ENCODE measurements around the gene GPRC5A.

GPRC5A gene

GRCh38 chr12:12952036-12952435, 60.7 kb downstream of the GPRC5A start, which contains the start of gene GPRC5D:
Gene GPRC5D, minus strand, starts transcription at chr12:12952170. Its CDS starts 1,786 bp downstream, at chr12:12950384.
- TF ChIP-seq EGR1 (IDR thresholded peaks at IDR 0.05), result no peak
- TF ChIP-seq ZBTB7A (IDR thresholded peaks at IDR 0.05; ENCODE audit: low read depth), result no peak
- no peak for TF ChIP-seq TEAD4 (IDR thresholded peaks at IDR 0.05)
- no peak for TF ChIP-seq RAD21 (IDR thresholded peaks at IDR 0.05; ENCODE audit: low read depth)
- no peak for TF ChIP-seq YY1 (IDR thresholded peaks at IDR 0.05; ENCODE audit: low read depth)
- TF ChIP-seq NFIC (IDR thresholded peaks at IDR 0.05), result no peak
- no peak for TF ChIP-seq TAF1 (IDR thresholded peaks at IDR 0.05; ENCODE audit: low read depth)
- TF ChIP-seq MAX (IDR thresholded peaks at IDR 0.05), result no peak
- no peak for TF ChIP-seq CREB1 (IDR thresholded peaks at IDR 0.05; ENCODE audit: low read depth)
- TF ChIP-seq EP300 (IDR thresholded peaks at IDR 0.05; ENCODE audit: borderline replicate concordance), result no peak
- no peak for TF ChIP-seq FOXM1 (IDR thresholded peaks at IDR 0.05; ENCODE audit: borderline replicate concordance, low read depth)

- TF ChIP-seq YY1 (IDR thresholded peaks at IDR 0.05; ENCODE audit: low read depth) (no peak), CREB1 (IDR thresholded peaks at IDR 0.05; ENCODE audit: low read depth) (no peak), TAF1 (IDR thresholded peaks at IDR 0.05; ENCODE audit: low read depth) (no peak), MAX (IDR thresholded peaks at IDR 0.05) (no peak), EGR1 (IDR thresholded peaks at IDR 0.05) (no peak), CEBPB (IDR thresholded peaks at IDR 0.05) (no peak), ZBTB7A (IDR thresholded peaks at IDR 0.05; ENCODE audit: low read depth) (no peak), REST (IDR thresholded peaks at IDR 0.05; ENCODE audit: low read depth) (no peak), RAD21 (IDR thresholded peaks at IDR 0.05; ENCODE audit: low read depth) (no peak), TCF12 (IDR thresholded peaks at IDR 0.05; ENCODE audit: low read depth) (no peak), FOXM1 (IDR thresholded peaks at IDR 0.05; ENCODE audit: borderline replicate concordance, low read depth) (no peak), TEAD4 (IDR thresholded peaks at IDR 0.05) (no peak), NFIC (IDR thresholded peaks at IDR 0.05) (no peak), USF1 (IDR thresholded peaks at IDR 0.05) (no peak), EP300 (IDR thresholded peaks at IDR 0.05; ENCODE audit: borderline replicate concordance) (no peak)
Measured at GRCh38 chr12:12954356-12954755, 63.0 kb downstream of the GPRC5A start.

- TF ChIP-seq RAD21 (IDR thresholded peaks at IDR 0.05; ENCODE audit: low read depth), result no peak
- TF ChIP-seq ZBTB7A (IDR thresholded peaks at IDR 0.05; ENCODE audit: low read depth), result no peak
- no peak for TF ChIP-seq NFIC (IDR thresholded peaks at IDR 0.05)
- no peak for TF ChIP-seq CREB1 (IDR thresholded peaks at IDR 0.05; ENCODE audit: low read depth)
- TF ChIP-seq CEBPB (IDR thresholded peaks at IDR 0.05), result no peak
- no peak for TF ChIP-seq FOXM1 (IDR thresholded peaks at IDR 0.05; ENCODE audit: borderline replicate concordance, low read depth)
- no peak for TF ChIP-seq MAX (IDR thresholded peaks at IDR 0.05)
- TF ChIP-seq YY1 (IDR thresholded peaks at IDR 0.05; ENCODE audit: low read depth), result no peak
- no peak for TF ChIP-seq EP300 (IDR thresholded peaks at IDR 0.05; ENCODE audit: borderline replicate concordance)
- TF ChIP-seq TAF1 (IDR thresholded peaks at IDR 0.05; ENCODE audit: low read depth), result no peak
- no peak for TF ChIP-seq TEAD4 (IDR thresholded peaks at IDR 0.05)
- no peak for TF ChIP-seq EGR1 (IDR thresholded peaks at IDR 0.05)
- TF ChIP-seq TCF12 (IDR thresholded peaks at IDR 0.05; ENCODE audit: low read depth), result no peak
- TF ChIP-seq REST (IDR thresholded peaks at IDR 0.05; ENCODE audit: low read depth), result no peak
- TF ChIP-seq USF1 (IDR thresholded peaks at IDR 0.05), result no peak
Measured at GRCh38 chr12:12954878-12955625, 63.7 kb downstream of the GPRC5A start.

- no peak for TF ChIP-seq MAX (IDR thresholded peaks at IDR 0.05)
- TF ChIP-seq ZBTB7A (IDR thresholded peaks at IDR 0.05; ENCODE audit: low read depth), result no peak
Measured at GRCh38 chr12:12958886-12959285, 67.5 kb downstream of the GPRC5A start.

GRCh38 chr12:12960639-12961209, 69.4 kb downstream of the GPRC5A start:
- no peak for TF ChIP-seq EP300 (IDR thresholded peaks at IDR 0.05; ENCODE audit: borderline replicate concordance)
- no peak for TF ChIP-seq EGR1 (IDR thresholded peaks at IDR 0.05)
- no peak for TF ChIP-seq CREB1 (IDR thresholded peaks at IDR 0.05; ENCODE audit: low read depth)
- no peak for TF ChIP-seq USF1 (IDR thresholded peaks at IDR 0.05)
- no peak for TF ChIP-seq TEAD4 (IDR thresholded peaks at IDR 0.05)
- TF ChIP-seq FOXM1 (IDR thresholded peaks at IDR 0.05; ENCODE audit: borderline replicate concordance, low read depth), result no peak
- no peak for TF ChIP-seq REST (IDR thresholded peaks at IDR 0.05; ENCODE audit: low read depth)
- no peak for TF ChIP-seq CEBPB (IDR thresholded peaks at IDR 0.05)
- TF ChIP-seq RAD21 (IDR thresholded peaks at IDR 0.05; ENCODE audit: low read depth), result no peak
- no peak for TF ChIP-seq MAX (IDR thresholded peaks at IDR 0.05)
- TF ChIP-seq TCF12 (IDR thresholded peaks at IDR 0.05; ENCODE audit: low read depth), result no peak
- no peak for TF ChIP-seq YY1 (IDR thresholded peaks at IDR 0.05; ENCODE audit: low read depth)
- no peak for TF ChIP-seq NFIC (IDR thresholded peaks at IDR 0.05)
- TF ChIP-seq ZBTB7A (IDR thresholded peaks at IDR 0.05; ENCODE audit: low read depth), result no peak
- no peak for TF ChIP-seq TAF1 (IDR thresholded peaks at IDR 0.05; ENCODE audit: low read depth)

Measured in Ishikawa (cell line).